ENCODE data around the gene SKA2. TPM values are rescaled to one million over a fixed set of nuclear protein-coding genes. Genes with fewer than 3 reads are reported as not detected.

Gene SKA2
- total and polyA plus RNA-seq, 2 donors from 2014 or later: 29.2 to 40.3 TPM

- Histone ChIP-seq H3K36me3 (ENCODE audit: control insufficient read depth in 2 of 3, insufficient read depth in 3 of 3, low read length in 3 of 3) (no peaks in the 10 kb centered on the region), H3K4me1 (ENCODE audit: control insufficient read depth in 2 of 3, insufficient read depth in 2 of 3, low read depth in 1 of 3, low read length in 3 of 3) (no peaks in the 10 kb centered on the region), H3K4me3 (ENCODE audit: low read length in 3 of 3) (no peak overlapping the region), H3K27me3 (ENCODE audit: control insufficient read depth, insufficient read depth, low read length) (no peaks in the 10 kb centered on the region), H3K27ac (ENCODE audit: low read depth in 2 of 2, low read length in 2 of 2) (no peak overlapping the region), H3K9ac (ENCODE audit: low read length in 3 of 3) (no peak overlapping the region), H3K9me3 (ENCODE audit: control insufficient read depth in 2 of 3, insufficient read depth in 1 of 3, low read length in 3 of 3) (no peaks in the 10 kb centered on the region)
- no peak for FAIRE-seq
- TF ChIP-seq, protein P1, sequence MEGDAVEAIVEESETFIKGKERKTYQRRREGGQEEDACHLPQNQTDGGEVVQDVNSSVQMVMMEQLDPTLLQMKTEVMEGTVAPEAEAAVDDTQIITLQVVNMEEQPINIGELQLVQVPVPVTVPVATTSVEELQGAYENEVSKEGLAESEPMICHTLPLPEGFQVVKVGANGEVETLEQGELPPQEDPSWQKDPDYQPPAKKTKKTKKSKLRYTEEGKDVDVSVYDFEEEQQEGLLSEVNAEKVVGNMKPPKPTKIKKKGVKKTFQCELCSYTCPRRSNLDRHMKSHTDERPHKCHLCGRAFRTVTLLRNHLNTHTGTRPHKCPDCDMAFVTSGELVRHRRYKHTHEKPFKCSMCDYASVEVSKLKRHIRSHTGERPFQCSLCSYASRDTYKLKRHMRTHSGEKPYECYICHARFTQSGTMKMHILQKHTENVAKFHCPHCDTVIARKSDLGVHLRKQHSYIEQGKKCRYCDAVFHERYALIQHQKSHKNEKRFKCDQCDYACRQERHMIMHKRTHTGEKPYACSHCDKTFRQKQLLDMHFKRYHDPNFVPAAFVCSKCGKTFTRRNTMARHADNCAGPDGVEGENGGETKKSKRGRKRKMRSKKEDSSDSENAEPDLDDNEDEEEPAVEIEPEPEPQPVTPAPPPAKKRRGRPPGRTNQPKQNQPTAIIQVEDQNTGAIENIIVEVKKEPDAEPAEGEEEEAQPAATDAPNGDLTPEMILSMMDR (IDR thresholded peaks at IDR 0.05; ENCODE audit: borderline replicate concordance, extremely low read depth, insufficient read depth): no peak
- no peak for DNase-seq
- intact Hi-C loops (cut with DNase I): no loop called here
These were observed 5.0 kb downstream of the SKA2 start for GRCh38 chr17:59149841-59150511.

GRCh38 chr17:59149051-59149450, 5.9 kb downstream of the SKA2 start:
- Histone ChIP-seq H3K9ac (ENCODE audit: low read length in 3 of 3) (no peak overlapping the region), H3K27ac (ENCODE audit: low read depth in 2 of 2, low read length in 2 of 2) (no peak overlapping the region), H3K27me3 (ENCODE audit: control insufficient read depth, insufficient read depth, low read length) (no peaks in the 10 kb centered on the region), H3K4me1 (ENCODE audit: control insufficient read depth in 2 of 3, insufficient read depth in 2 of 3, low read depth in 1 of 3, low read length in 3 of 3) (no peaks in the 10 kb centered on the region), H3K4me3 (ENCODE audit: low read length in 3 of 3) (no peak overlapping the region), H3K9me3 (ENCODE audit: control insufficient read depth in 2 of 3, insufficient read depth in 1 of 3, low read length in 3 of 3) (no peaks in the 10 kb centered on the region), H3K36me3 (ENCODE audit: control insufficient read depth in 2 of 3, insufficient read depth in 3 of 3, low read length in 3 of 3) (no peaks in the 10 kb centered on the region)
- TF ChIP-seq, protein P1 (IDR thresholded peaks at IDR 0.05; ENCODE audit: borderline replicate concordance, extremely low read depth, insufficient read depth): no peak
- no peak for FAIRE-seq
- DNase-seq: no peak
- intact Hi-C loops (cut with DNase I): no loop called here

GRCh38 chr17:59145571-59146096, 9.4 kb downstream of the SKA2 start:
- Histone ChIP-seq H3K4me1 (ENCODE audit: control insufficient read depth in 2 of 3, insufficient read depth in 2 of 3, low read depth in 1 of 3, low read length in 3 of 3) (no peaks in the 10 kb centered on the region), H3K4me3 (ENCODE audit: low read length in 3 of 3) (no peak overlapping the region), H3K9me3 (ENCODE audit: control insufficient read depth in 2 of 3, insufficient read depth in 1 of 3, low read length in 3 of 3) (no peaks in the 10 kb centered on the region), H3K36me3 (ENCODE audit: control insufficient read depth in 2 of 3, insufficient read depth in 3 of 3, low read length in 3 of 3) (no peaks in the 10 kb centered on the region), H3K27me3 (ENCODE audit: control insufficient read depth, insufficient read depth, low read length) (no peaks in the 10 kb centered on the region), H3K27ac (ENCODE audit: low read depth in 2 of 2, low read length in 2 of 2) (no peak overlapping the region), H3K9ac (ENCODE audit: low read length in 3 of 3) (no peak overlapping the region)
- FAIRE-seq (no peak), DNase-seq (no peak)
- TF ChIP-seq, protein P1 (IDR thresholded peaks at IDR 0.05; ENCODE audit: borderline replicate concordance, extremely low read depth, insufficient read depth): no peak
- intact Hi-C loops (cut with DNase I): no loop called here

Measured in kidney (tissue), 14 donors.